GM21447 (cell line): ENCODE data around the gene SAP30L.

ENCODE experiments used
- ATAC-seq: cut with Tn5 transposase; IDR thresholded peaks from one replicate; pipeline ENCODE4 v1.9.1; 2021; ENCODE audit not compliant: unreplicated experiment

Gene SAP30L

GRCh38 chr5:154419236-154419635 is 26.6 kb upstream of the SAP30L start:
- no peak for ATAC-seq

DNA sequence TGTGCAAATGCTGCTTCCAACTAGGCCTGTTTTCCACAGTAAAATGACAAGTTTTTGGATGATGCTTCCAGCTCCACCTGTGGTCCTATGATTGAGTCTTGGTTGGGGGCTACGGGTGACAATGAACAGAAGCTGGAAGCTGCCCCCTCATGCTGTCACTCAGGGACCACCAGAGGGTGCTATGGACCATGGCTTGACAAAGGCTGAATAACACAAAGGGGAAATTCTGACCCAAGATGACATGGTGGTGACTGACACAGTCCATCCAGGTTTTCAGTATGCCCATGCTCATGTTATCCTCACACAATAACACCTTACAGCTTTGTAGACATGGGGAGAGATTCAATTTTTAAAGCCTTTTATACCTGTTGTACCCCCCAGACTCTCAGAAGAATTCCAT is 23.9 kb upstream of the SAP30L start:
- ATAC-seq: no peak

- ATAC-seq: no peak
Measured at GRCh38 chr5:154422298-154422697, 23.5 kb upstream of the SAP30L start.

DNA sequence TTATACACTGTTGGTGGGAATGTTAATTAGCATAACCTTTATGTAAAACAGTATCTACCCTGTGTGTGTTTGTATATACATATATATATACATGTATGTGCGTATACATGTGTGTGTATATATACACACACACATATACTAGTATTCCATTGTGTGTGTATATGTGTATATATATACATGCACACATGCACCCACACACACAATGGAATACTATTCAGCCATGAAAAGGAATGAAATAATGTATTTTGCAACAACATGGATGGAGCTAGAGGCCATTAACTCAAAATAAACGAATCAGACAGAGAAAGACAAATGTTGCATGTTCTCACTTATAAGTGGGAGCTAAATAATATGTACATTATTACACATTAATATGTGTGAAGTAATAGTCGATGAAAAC is 17.6 kb upstream of the SAP30L start:
- ATAC-seq: no peak

GRCh38 chr5:154429341-154429740 is 16.5 kb upstream of the SAP30L start:
- ATAC-seq: no peak

DNA sequence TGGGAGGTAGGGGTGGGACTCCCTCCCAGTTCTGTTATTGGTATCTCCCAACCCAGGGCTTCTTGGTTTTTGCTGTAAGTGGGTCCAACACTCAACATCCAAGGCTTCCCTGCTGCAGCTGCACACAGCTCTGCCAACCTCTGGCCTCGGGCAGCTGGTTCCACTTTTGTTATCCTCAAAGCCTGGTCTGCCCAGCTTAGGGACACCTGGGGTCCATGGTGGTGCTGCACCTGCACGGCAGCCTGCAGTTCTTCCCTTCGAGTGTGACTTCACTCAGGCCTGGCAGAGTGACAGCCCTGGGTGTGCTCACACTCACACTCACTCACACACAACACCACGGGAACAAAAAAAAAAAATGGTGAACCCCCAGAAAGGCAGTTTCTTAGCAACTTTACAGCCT is 15.3 kb upstream of the SAP30L start:
- ATAC-seq: no peak

DNA sequence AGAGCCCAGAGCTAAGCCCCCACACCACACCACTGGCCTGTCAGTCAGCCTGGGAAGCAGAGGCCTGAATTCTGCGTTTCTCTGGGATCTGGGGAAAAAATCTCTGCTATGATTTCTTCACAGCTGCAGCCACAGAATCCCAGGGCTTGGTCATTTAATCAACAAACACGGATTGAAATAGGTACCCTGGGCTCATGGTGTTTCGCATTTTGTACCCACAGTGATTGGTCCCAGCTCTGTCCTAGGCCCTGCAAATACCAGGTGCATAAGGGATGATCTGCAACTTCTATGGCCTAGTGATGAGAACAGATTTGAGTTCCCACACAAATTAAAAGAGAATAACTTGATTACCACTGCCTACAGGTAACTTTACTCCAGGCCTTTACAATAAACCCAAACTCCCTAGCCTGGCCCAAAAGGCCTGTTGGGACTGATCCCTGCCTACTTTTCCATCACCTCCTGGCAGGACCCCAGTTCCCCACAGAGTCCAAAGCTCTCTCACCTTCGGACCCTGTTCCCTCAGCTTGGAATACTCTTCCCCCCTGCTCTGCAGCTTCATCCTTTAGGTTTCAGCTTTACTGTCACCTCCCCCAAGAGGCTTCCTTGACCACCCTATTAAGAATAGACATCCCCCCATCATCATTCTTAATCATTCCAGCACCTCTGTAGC is 14.7 kb upstream of the SAP30L start:
- no peak for ATAC-seq

- no peak for ATAC-seq
Measured at GRCh38 chr5:154435226-154435625, 10.6 kb upstream of the SAP30L start.

- no peak for ATAC-seq
Measured at GRCh38 chr5:154437281-154437965, 8.4 kb upstream of the SAP30L start.

DNA sequence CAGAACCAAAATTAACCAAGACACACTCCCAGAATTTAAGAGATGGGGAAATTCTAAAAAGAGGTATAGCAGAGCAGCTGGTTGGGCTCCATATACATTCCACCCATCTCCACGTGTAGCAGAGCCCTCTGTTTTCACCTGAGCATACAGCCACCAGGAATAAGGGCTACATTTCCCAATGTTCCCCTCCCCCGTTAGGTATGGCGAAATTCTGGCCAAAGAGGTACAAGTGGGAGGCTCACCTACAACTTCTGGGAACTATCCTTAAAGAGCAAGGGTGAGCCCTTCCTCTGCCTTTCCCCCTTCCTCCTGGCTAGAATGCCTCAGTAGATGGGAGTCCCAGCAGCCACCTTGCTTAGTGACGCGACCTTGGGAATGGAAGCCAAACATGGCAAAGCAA is 5.3 kb upstream of the SAP30L start:
- ATAC-seq: no peak

DNA sequence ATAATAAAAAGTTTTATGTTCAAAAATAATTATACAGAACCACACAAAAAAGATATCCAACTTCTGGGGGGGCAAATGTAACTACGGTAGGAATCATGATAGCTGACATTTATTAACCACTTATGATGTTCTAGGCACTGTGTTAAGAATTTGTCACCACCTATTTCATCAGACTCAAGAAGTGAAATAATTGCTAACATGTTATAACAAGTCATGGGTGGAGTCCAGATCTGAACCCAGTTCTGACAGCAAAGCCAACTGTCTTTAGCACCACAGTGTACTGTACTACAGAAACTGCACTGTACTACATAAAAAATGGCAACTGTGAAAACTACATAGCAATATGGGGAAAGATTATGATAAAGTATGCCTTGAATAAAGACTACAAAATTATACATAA is 3.0 kb upstream of the SAP30L start:
- no peak for ATAC-seq

DNA sequence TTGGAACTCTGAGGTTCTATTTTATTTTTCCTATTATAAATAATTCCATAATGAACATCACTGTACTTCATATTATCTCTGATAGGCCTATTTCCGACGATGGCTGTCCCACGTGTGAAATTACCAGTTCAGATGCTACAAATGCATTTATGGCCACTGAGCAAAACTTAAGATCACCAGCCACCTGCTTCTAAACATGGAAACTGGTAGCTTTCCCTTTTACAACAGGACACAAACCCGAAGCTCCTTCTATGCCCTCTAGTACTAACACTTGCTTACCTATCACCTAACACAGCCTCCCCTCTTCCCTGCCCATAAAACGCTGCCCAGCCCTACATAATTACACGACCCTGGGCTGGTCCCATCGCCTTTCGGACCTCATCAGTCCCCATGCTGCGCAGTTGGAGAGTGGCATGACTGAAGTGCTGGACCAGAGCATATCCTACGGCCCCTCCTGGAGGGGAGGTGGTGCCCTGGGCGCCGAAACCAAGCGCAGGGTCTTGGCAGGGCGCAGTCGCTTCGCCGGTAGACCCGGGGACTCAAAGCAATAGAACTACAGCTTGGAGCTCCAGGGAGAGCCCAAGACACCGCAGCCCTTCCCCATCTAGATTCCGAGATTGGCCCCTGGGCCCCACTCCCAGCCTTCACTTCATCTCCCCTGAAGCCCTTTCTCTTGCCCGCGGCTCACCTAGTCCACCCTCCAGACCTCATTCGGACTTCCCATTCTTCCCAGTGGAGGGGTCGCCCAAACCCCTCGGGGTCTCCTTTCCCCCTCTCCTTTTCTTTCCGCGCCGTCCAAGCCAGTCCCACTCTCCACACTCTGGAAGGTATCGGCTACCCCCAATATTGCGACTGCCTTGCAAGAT is 1.0 kb upstream of the SAP30L start:
- peak; percentile 19 for ATAC-seq

DNA sequence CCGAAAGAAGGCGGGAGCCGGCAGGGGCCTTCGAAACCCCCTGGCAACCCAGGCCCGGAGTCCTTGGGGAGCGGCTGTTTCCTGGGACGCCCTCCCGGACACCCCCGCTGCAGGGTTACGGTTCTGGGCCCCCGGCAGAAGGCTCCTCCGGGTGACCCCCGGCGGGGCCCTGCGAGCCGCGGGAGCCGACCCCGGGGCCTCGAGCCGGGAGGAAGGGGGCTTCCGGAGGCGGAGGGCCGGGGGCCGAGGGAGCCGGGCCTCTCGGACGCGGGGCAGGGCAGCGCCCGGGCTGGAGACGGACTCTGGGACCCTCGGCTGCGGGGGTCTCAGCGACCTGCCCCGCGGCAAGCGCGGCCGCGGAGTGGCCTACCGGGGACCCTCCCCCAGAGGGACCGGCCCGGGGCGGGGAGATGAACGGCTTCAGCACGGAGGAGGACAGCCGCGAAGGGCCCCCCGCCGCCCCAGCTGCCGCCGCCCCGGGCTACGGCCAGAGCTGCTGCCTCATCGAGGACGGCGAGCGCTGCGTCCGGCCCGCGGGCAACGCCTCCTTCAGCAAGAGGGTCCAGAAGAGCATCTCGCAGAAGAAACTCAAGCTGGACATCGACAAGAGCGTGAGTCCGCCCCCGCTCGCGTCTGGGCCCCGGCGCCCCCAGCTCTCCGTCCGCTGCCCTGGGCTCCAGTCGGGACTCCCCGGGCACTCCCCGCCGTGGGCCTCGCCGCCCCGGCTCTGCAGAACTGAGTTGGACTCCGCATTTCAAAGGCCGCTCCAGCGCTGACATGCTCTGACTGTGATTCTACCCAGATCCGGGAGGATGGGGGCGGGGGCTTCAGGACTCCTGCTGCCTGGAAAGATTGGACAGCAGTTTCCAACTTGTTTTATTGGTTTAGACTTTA is 645 bp downstream of the SAP30L start:
- peak; percentile 25 for ATAC-seq

GRCh38 chr5:154447089-154447725 is 1.4 kb downstream of the SAP30L start:
- no peak for ATAC-seq

DNA sequence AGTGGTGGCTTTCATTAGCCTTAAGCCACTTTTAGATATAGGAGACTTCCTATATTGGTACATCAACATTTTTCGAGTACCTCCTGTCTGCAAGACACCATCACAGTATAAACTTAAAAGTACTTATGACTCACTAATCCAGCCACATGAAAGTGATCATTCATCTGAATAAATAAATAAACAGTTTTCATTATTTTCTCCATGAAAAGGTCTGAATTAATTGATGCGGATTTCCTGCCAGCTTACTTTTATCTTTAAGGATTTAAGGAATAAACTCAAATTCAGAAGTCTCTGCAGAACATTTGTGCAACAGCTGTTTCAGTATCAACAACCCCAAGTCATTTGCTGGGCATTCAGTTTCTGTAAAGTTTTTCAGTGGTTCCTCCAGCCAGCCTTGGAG is 4.0 kb downstream of the SAP30L start:
- no peak for ATAC-seq

- ATAC-seq: no peak
Measured at GRCh38 chr5:154451957-154452356, 6.2 kb downstream of the SAP30L start.

GRCh38 chr5:154455585-154455984 is 9.8 kb downstream of the SAP30L start:
- no peak for ATAC-seq

DNA sequence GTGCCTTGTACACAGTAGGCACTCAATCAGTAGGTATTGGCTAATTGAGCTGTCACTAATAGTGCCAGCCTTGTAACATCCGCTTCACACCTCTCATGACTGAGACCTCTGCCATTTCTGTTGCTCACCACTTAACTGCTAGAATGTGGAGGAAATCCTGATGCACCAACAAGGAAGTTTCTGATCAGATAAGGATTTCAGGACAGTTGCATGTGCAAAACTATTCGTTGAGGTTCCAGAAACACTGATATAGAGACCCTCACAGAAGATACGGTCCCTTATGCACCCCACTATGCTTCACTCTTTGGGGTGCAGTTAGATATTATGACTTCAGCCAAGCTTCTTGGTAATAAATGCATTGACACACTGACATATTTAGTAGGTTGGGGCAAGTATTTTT is 10.7 kb downstream of the SAP30L start:
- ATAC-seq: no peak

GRCh38 chr5:154459015-154459414 is 13.2 kb downstream of the SAP30L start:
- no peak for ATAC-seq

GRCh38 chr5:154460172-154460571 is 14.4 kb downstream of the SAP30L start:
- no peak for ATAC-seq
